ENCODE data around the gene MUC20.
"Not testable (repeated sequence)": the region's sequence is repeated elsewhere in the genome, so short reads cannot be mapped to it uniquely, and the experiment has no call there.

GRCh38 chr3:195749101-195749500 is 28.3 kb downstream of the MUC20 start:
- TF ChIP-seq, protein P1, sequence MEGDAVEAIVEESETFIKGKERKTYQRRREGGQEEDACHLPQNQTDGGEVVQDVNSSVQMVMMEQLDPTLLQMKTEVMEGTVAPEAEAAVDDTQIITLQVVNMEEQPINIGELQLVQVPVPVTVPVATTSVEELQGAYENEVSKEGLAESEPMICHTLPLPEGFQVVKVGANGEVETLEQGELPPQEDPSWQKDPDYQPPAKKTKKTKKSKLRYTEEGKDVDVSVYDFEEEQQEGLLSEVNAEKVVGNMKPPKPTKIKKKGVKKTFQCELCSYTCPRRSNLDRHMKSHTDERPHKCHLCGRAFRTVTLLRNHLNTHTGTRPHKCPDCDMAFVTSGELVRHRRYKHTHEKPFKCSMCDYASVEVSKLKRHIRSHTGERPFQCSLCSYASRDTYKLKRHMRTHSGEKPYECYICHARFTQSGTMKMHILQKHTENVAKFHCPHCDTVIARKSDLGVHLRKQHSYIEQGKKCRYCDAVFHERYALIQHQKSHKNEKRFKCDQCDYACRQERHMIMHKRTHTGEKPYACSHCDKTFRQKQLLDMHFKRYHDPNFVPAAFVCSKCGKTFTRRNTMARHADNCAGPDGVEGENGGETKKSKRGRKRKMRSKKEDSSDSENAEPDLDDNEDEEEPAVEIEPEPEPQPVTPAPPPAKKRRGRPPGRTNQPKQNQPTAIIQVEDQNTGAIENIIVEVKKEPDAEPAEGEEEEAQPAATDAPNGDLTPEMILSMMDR (IDR thresholded peaks at IDR 0.05; ENCODE audit: low read depth, low read length): not testable (repeated sequence)
- TF ChIP-seq POLR2A (IDR thresholded peaks at IDR 0.05; ENCODE audit: extremely low read depth, insufficient read length): not testable (repeated sequence)

All from NB4 (cell line).